Fibroblast of the conjunctiva (primary cell): ENCODE data around the gene NXPH3.

Experiments
- DNase-seq: peaks from one replicate; pipeline ENCODE4 v3.0.0-alpha.2; 2010; ENCODE audit warnings: low read depth

Gene NXPH3

GRCh38 chr17:49576088-49576916 lies 631 bp downstream of the NXPH3 start:
- DNase-seq, result no peak

- DNase-seq, result no peak
Observed at GRCh38 chr17:49576917-49577649, 1.4 kb downstream of the NXPH3 start.

DNA sequence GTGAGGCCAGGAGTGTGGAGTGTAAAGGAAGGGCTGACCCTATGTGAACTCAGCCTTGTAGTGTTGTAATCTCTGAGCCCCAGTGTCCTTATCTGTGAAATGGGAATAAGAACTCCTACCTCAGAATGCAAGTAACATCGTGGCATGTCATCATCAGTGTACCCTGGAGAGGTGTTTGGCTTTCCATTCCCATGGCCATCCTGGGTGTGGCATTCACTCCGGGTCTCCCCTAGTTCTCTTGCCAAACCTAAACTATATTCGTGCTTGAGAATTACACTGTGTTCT lies 1.9 kb downstream of the NXPH3 start:
- no peak for DNase-seq

DNA sequence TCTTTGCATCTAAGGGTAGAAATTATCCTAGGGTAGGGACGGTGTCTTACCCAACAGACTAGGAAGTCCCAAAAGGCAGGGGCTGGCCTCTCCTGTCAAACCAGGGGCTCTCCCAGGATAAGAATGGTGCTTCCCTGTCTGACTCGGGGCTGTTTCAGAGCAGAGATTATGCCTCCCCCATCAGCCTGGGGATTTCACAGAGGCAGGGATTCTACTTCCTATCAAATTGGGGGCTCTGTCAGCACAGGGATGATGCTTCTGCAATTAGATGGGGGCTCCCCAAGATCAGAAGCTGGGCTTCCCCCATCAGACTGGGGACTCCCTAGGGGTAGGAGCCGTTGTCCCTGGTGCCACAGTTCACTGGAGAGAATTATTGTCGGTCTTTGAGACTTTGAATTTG lies 2.3 kb downstream of the NXPH3 start:
- DNase-seq, result no peak

- DNase-seq, result no peak
Observed at GRCh38 chr17:49578414-49578813, 2.7 kb downstream of the NXPH3 start.

- no peak for DNase-seq
Observed at GRCh38 chr17:49578952-49579500, 3.4 kb downstream of the NXPH3 start.

- no peak for DNase-seq
Observed at GRCh38 chr17:49579522-49579921, 3.9 kb downstream of the NXPH3 start.

DNA sequence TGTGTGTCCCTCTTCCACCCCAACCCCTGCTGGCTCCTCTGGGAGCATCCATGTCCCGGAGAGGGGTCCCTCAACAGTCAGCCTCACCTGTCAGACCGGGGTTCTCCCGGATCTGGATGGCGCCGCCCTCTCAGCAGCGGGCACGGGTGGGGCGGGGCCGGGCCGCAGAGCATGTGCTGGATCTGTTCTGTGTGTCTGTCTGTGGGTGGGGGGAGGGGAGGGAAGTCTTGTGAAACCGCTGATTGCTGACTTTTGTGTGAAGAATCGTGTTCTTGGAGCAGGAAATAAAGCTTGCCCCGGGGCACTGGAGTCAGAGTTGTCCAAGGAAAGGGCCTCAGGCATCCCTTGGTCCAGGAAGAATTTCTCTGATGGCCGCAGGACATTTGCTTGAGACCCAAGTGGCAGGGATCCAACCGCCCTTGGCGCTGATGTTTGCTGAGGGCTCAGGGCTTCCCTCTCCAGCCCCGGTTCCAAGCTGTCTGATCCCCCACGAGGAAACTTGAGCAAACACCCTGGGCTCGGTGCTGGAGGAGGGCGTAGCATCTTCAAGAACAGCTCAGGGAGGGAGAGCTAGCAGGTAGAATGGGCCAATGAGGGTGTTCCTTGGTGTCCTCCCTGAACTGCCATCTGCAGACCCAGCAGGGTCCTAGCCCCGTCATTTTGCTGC lies 4.5 kb downstream of the NXPH3 start:
- no peak for DNase-seq

- no peak for DNase-seq
Observed at GRCh38 chr17:49580981-49581647, 5.4 kb downstream of the NXPH3 start.

DNA sequence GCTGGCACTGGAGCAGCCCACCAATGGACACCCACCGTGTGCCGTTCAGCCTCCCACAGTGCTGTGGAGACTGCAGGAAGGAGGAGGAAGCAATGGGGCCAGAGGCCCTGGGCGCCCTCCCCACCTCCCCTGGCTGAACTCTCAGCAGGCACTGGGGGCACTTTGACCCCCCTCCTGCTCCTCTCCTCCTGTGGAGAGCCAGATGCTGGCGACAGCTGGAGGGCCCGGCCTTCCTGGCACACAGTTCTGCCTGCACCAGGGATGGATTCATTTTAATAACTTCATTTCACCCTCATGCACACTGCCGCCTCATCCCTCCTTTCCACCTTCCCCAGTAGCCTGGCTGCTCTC lies 6.0 kb downstream of the NXPH3 start:
- DNase-seq, result no peak

DNA sequence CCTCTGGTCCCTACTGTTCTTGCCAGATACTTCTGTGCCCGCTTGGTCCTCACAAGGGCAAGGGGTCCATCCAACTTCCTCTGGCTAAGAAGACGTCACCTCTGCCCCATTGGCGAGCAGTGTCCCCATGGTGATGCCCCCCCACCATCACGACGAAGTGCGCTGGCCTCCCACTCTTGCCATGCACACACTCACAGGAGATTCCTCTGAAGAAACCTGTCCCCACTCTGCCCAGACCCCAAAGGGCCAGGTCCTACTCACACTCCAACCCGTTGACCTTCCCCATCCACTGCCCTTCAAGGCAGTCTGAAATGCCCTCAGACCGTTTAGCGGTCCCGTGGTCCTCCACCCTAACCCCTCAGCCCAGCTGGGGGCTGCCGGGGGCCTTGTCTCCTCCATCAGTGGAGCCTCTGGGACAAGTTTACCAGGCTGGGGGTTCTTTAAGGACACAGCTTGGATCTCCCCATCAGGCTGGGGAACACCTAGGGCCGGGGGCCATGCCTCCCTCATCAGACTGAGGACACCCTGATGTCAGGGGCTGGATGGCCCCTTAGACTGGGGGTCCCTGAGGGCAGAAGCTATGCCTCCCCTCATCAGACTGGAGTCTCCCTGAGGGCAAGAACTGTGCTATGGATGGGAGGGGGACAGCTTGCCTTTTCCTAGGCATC lies 6.5 kb downstream of the NXPH3 start:
- DNase-seq, result no peak

DNA sequence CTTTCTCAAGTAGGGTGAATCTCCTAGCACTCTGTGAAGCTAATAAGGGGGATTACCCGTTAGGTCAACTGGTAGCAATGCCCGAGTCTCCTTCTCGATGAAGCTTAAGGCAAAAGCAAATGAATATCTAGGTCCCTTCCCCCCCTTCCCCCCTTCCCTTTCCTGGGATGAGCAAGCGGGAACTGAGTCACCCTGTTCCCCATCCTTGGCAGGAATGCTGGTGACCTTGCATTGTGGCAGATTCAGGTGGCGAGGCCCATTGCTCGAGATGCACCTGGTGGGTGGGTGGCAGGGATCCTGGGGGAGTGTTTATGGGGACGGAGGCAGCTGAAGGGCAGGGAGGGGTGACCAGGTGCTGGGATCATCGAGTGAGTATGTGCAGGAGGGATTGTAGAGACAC lies 7.1 kb downstream of the NXPH3 start:
- DNase-seq, result no peak

DNA sequence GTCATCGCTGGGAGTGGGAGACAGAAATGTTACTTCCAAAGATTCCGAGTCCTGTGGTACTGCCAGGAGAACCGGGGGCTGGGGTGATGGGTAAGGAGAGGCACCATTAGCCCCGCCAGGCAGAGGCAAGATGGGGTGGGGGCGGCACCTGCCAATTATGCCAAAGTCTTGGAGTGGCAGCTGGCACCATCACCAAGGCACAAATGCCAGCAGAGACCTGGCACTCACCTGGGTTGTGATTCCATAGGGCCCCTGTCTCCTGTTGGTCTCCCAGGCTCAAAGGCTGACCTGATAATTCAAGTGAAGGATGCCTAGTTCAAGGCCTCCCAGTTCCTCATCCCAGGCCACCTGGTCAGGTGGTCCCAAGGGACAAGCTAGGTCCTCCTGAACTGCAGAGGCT lies 7.6 kb downstream of the NXPH3 start:
- DNase-seq, result no peak

GRCh38 chr17:49583889-49584288 lies 8.2 kb downstream of the NXPH3 start:
- DNase-seq, result no peak

GRCh38 chr17:49585422-49586027 lies 9.9 kb downstream of the NXPH3 start:
- no peak for DNase-seq

- no peak for DNase-seq
Observed at GRCh38 chr17:49587366-49588073, 11.8 kb downstream of the NXPH3 start.

GRCh38 chr17:49588312-49588711 lies 12.6 kb downstream of the NXPH3 start:
- no peak for DNase-seq

DNA sequence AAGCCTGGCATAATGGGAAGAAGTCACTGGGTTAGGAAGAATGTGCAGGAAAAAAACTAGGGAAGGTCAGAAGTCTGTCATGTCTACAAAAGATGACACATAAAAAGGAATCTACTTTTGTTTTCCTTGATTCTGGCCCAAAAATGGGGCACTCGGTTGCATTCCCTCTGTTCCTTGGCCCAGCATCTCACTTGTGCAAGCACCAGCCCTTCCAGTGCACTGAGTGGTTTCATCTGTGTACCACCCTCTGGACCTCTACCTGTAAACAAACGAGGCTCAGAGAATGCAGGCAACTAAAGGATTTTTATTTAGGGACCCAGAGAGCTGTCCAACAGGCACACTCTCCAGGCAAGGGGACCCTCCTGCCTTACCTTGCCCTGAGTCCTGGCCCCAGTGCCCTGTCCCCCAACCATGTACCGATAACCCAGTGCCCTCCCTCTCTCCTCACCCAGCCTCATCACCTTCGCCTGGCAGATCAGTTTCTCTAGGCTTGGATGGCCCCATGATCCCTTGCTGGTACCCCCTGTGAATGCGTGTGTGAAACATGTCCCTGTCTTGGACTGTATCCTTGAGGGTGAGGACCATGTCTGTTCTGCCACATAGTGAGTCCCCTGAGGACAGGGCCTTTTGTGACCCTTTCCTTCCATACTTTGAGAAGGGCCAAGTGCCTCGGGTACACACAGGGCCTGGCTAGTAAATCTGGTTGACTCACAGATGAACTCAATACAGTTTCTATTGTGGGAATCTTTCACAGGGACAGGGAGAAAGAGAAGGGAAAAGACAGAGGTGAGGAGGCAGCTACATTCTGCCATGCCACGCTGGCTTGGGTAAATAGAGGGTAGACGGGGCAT lies 13.3 kb downstream of the NXPH3 start:
- DNase-seq, result no peak

GRCh38 chr17:49589577-49589927 lies 13.9 kb downstream of the NXPH3 start:
- no peak for DNase-seq

GRCh38 chr17:49590874-49591273 lies 15.2 kb downstream of the NXPH3 start:
- DNase-seq, result no peak
